Retinal pigment epithelial cell (primary cell): ENCODE data around the gene RGCC.

ENCODE experiments used
- DNase-seq: peaks from one replicate; pipeline ENCODE4 v3.0.0-alpha.2; 2010; ENCODE audit warnings: low read depth
- H3K4me3 ChIP-seq: 2 replicates; pipeline ENCODE4 v1.5.1; 2011; ENCODE audit warnings: mild to moderate bottlenecking, low read length, control low read depth, moderate library complexity
- CTCF ChIP-seq: conservative IDR thresholded peaks from 2 replicates; pipeline ENCODE4 v1.5.1; 2011; ENCODE audit warnings: low read depth, low read length, control low read depth, inconsistent platforms

Gene RGCC

GRCh38 chr13:41454170-41454569 lies 3.2 kb upstream of the RGCC start:
- no peak for TF ChIP-seq CTCF
- DNase-seq, result no peak
- H3K4me3 ChIP-seq, result no peak overlapping the region

GRCh38 chr13:41455725-41456419 lies 1.5 kb upstream of the RGCC start:
- no peak for DNase-seq
- H3K4me3 ChIP-seq, result no peak overlapping the region
- TF ChIP-seq CTCF, result no peak

- peak overlapping the region; percentile 50 for H3K4me3 ChIP-seq
- TF ChIP-seq CTCF, result no peak
- no peak for DNase-seq
Measured at GRCh38 chr13:41457589-41458186, 338 bp downstream of the RGCC start.

- DNase-seq, result no peak
Measured at GRCh38 chr13:41458187-41458760, 924 bp downstream of the RGCC start.

GRCh38 chr13:41458761-41459431 lies 1.5 kb downstream of the RGCC start:
- TF ChIP-seq CTCF, result peak; percentile 91
- peak overlapping the region; percentile 50 for H3K4me3 ChIP-seq
- no peak for DNase-seq

More at GRCh38 chr13:41458187-41458760, 924 bp downstream of the RGCC start:
- no peak for TF ChIP-seq CTCF
- peak overlapping the region; percentile 50 for H3K4me3 ChIP-seq

- no peak overlapping the region for H3K4me3 ChIP-seq
- DNase-seq, result no peak
- TF ChIP-seq CTCF, result no peak
Measured at GRCh38 chr13:41459432-41460073, 2.2 kb downstream of the RGCC start.
